K562 (cell line): ENCODE results near the gene RELL1.

ENCODE experiments used
- EP300 ChIP-seq: IDR thresholded peaks from 2 replicates; pipeline ENCODE4 v1.6.1; 2012; ENCODE audit warnings: low read length, improper control_type of control experiment
- FIP1L1 ChIP-seq: fragments of 200-400 bp; formaldehyde crosslinking; IDR thresholded peaks from 2 replicates; pipeline ENCODE4 v1.6.1; 2018; ENCODE audit warnings: mild to moderate bottlenecking, low read depth, low read length; ENCODE audit not compliant: poor library complexity, severe bottlenecking
- GATA2 ChIP-seq: sonication (generic); formaldehyde crosslinking; IDR thresholded peaks from 2 replicates; pipeline ENCODE4 v1.4.0; 2020; ENCODE audit warnings: mild to moderate bottlenecking, missing genetic modification reagents
- HMG20A ChIP-seq: fragments of 450-650 bp; formaldehyde crosslinking; conservative IDR thresholded peaks from 2 replicates; pipeline ENCODE4 v1.4.0; 2020; ENCODE audit warnings: mild to moderate bottlenecking, mixed read lengths
- HNRNPK ChIP-seq: fragments of 200-400 bp; formaldehyde crosslinking; IDR thresholded peaks from one replicate; pipeline ENCODE4 v1.6.1; 2018; ENCODE audit warnings: mild to moderate bottlenecking, low read depth, low read length; ENCODE audit not compliant: poor library complexity, severe bottlenecking
- KLF10 ChIP-seq: fragments of 250-450 bp; sonication (Bioruptor Pico); IDR thresholded peaks from 2 replicates; pipeline ENCODE4 v1.6.1; 2021; ENCODE audit warnings: matching md5 sums
- NFE2L1 ChIP-seq: fragments of 450-650 bp; IDR thresholded peaks from 2 replicates; pipeline ENCODE4 v1.6.1; 2016; ENCODE audit warnings: missing genetic modification characterization, low read depth, mild to moderate bottlenecking, missing compliant biosample characterization, moderate library complexity, borderline replicate concordance
- NR1H2 ChIP-seq: sonication (generic); formaldehyde crosslinking; IDR thresholded peaks from 2 replicates; pipeline ENCODE4 v1.4.0; 2020; ENCODE audit warnings: mild to moderate bottlenecking, missing genetic modification reagents
- POLR2AphosphoS2 ChIP-seq: IDR thresholded peaks from 2 replicates; pipeline ENCODE4 v1.6.1; 2012; ENCODE audit warnings: low read length, improper control_type of control experiment
- ZNF695 ChIP-seq: fragments of 450-650 bp; formaldehyde crosslinking; IDR thresholded peaks from 2 replicates; pipeline ENCODE4 v1.4.0; 2020; ENCODE audit warnings: mild to moderate bottlenecking, moderate library complexity
- TF ChIP-seq, protein P1 (sequence below), 3 experiments: IDR thresholded peaks in 2 of 3; conservative IDR thresholded peaks in 1 of 3; 2 replicates each; pipeline ENCODE4 v1.5.1; 2011 to 2012; ENCODE audit warnings: low read length in 3 of 3, mild to moderate bottlenecking in 3 of 3, control low read depth in 2 of 3, improper control_type of control experiment in 1 of 3, inconsistent platforms in 1 of 3, low read depth in 1 of 3, mixed read lengths in 1 of 3, moderate library complexity in 1 of 3; ENCODE audit not compliant: insufficient read depth in 2 of 3
- TF ChIP-seq, protein P2 (sequence below): sonication (generic); formaldehyde crosslinking; IDR thresholded peaks from 2 replicates; pipeline ENCODE4 v1.8.0; 2022; ENCODE audit warnings: mild to moderate bottlenecking, low read depth, missing genetic modification reagents
- TF ChIP-seq, protein P3 (sequence below): IDR thresholded peaks from 2 replicates; pipeline ENCODE4 v1.6.1; 2012; ENCODE audit warnings: low read depth, low read length, improper control_type of control experiment, borderline replicate concordance
- TF ChIP-seq, protein P4 (sequence below): sonication (generic); formaldehyde crosslinking; IDR thresholded peaks from 2 replicates; pipeline ENCODE4 v1.8.0; 2023; ENCODE audit warnings: mild to moderate bottlenecking, missing genetic modification reagents

DNA sequence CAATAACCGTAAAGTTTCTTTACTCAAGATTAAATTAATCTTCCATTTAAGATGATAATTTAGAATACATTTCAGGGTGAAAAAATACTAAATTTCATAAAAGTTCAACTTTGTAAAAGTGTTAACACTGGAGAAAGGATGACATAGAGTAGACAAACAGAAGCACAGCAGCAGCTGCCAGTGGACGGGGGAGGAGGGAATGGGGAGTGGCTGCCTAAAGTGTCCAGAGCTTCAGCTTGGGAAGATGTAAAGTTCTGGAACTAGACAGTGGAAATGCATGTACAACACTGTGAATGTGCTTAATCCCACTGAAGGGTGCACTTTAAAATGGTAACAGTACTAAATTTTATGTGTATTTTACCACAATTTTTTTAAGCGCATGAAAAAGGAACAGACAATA, 39.9 kb downstream of the RELL1 start:
- TF ChIP-seq, protein P1, sequence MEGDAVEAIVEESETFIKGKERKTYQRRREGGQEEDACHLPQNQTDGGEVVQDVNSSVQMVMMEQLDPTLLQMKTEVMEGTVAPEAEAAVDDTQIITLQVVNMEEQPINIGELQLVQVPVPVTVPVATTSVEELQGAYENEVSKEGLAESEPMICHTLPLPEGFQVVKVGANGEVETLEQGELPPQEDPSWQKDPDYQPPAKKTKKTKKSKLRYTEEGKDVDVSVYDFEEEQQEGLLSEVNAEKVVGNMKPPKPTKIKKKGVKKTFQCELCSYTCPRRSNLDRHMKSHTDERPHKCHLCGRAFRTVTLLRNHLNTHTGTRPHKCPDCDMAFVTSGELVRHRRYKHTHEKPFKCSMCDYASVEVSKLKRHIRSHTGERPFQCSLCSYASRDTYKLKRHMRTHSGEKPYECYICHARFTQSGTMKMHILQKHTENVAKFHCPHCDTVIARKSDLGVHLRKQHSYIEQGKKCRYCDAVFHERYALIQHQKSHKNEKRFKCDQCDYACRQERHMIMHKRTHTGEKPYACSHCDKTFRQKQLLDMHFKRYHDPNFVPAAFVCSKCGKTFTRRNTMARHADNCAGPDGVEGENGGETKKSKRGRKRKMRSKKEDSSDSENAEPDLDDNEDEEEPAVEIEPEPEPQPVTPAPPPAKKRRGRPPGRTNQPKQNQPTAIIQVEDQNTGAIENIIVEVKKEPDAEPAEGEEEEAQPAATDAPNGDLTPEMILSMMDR (IDR thresholded peaks at IDR 0.05 in 2 of 3, conservative IDR thresholded peaks at IDR 0.05 in 1 of 3; ENCODE audit: insufficient read depth in 2 of 3, low read depth in 1 of 3, low read length in 3 of 3), result no peak
- TF ChIP-seq ZNF695 (CRISPR knock-in tag), result no peak
- TF ChIP-seq GATA2 (CRISPR knock-in tag), result no peak
- no peak for TF ChIP-seq NFE2L1
- TF ChIP-seq, protein P2, sequence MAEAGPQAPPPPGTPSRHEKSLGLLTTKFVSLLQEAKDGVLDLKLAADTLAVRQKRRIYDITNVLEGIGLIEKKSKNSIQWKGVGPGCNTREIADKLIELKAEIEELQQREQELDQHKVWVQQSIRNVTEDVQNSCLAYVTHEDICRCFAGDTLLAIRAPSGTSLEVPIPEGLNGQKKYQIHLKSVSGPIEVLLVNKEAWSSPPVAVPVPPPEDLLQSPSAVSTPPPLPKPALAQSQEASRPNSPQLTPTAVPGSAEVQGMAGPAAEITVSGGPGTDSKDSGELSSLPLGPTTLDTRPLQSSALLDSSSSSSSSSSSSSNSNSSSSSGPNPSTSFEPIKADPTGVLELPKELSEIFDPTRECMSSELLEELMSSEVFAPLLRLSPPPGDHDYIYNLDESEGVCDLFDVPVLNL (CRISPR knock-in tag), result no peak
- TF ChIP-seq HMG20A (CRISPR knock-in tag), result no peak
- no peak for TF ChIP-seq FIP1L1
- TF ChIP-seq NR1H2 (CRISPR knock-in tag), result no peak
- no peak for TF ChIP-seq POLR2AphosphoS2
- no peak for TF ChIP-seq KLF10 (CRISPR knock-in tag)
- TF ChIP-seq HNRNPK, result no peak
- TF ChIP-seq, protein P3, sequence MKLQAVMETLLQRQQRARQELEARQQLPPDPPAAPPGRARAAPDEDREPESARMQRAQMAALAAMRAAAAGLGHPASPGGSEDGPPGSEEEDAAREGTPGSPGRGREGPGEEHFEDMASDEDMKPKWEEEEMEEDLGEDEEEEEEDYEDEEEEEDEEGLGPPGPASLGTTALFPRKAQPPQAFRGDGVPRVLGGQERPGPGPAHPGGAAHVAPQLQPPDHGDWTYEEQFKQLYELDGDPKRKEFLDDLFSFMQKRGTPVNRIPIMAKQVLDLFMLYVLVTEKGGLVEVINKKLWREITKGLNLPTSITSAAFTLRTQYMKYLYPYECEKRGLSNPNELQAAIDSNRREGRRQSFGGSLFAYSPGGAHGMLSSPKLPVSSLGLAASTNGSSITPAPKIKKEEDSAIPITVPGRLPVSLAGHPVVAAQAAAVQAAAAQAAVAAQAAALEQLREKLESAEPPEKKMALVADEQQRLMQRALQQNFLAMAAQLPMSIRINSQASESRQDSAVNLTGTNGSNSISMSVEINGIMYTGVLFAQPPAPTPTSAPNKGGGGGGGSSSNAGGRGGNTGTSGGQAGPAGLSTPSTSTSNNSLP, result no peak
- TF ChIP-seq, protein P4, sequence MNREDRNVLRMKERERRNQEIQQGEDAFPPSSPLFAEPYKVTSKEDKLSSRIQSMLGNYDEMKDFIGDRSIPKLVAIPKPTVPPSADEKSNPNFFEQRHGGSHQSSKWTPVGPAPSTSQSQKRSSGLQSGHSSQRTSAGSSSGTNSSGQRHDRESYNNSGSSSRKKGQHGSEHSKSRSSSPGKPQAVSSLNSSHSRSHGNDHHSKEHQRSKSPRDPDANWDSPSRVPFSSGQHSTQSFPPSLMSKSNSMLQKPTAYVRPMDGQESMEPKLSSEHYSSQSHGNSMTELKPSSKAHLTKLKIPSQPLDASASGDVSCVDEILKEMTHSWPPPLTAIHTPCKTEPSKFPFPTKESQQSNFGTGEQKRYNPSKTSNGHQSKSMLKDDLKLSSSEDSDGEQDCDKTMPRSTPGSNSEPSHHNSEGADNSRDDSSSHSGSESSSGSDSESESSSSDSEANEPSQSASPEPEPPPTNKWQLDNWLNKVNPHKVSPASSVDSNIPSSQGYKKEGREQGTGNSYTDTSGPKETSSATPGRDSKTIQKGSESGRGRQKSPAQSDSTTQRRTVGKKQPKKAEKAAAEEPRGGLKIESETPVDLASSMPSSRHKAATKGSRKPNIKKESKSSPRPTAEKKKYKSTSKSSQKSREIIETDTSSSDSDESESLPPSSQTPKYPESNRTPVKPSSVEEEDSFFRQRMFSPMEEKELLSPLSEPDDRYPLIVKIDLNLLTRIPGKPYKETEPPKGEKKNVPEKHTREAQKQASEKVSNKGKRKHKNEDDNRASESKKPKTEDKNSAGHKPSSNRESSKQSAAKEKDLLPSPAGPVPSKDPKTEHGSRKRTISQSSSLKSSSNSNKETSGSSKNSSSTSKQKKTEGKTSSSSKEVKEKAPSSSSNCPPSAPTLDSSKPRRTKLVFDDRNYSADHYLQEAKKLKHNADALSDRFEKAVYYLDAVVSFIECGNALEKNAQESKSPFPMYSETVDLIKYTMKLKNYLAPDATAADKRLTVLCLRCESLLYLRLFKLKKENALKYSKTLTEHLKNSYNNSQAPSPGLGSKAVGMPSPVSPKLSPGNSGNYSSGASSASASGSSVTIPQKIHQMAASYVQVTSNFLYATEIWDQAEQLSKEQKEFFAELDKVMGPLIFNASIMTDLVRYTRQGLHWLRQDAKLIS (CRISPR knock-in tag), result no peak
- no peak for TF ChIP-seq EP300
